Kidney tubule cell (primary cell): ENCODE measurements around the gene ODR4.
A peak's percentile ranks its signal among the peaks of the same experiment; 100 is the strongest.
"Not testable (repeated sequence)": the region's sequence is repeated elsewhere in the genome, so short reads cannot be mapped to it uniquely, and the experiment has no call there.

Experiments
- DNase-seq: peaks from one replicate; pipeline ENCODE4 v3.0.0-alpha.2; 2018; ENCODE audit warnings: low spot score

Gene ODR4

GRCh38 chr1:186421446-186421845 is 45.8 kb downstream of the ODR4 start:
- no peak for DNase-seq

GRCh38 chr1:186424539-186424938 is 48.9 kb downstream of the ODR4 start:
- DNase-seq: no peak

GRCh38 chr1:186426118-186426517 is 50.5 kb downstream of the ODR4 start:
- no peak for DNase-seq

GRCh38 chr1:186429017-186429416 is 53.4 kb downstream of the ODR4 start:
- DNase-seq: no peak

- DNase-seq: peak; percentile 9
These were observed 59.7 kb downstream of the ODR4 start for GRCh38 chr1:186435336-186435735.

GRCh38 chr1:186438567-186438966 is 62.9 kb downstream of the ODR4 start:
- no peak for DNase-seq

GRCh38 chr1:186440584-186440983 is 64.9 kb downstream of the ODR4 start:
- DNase-seq: peak; percentile 87

GRCh38 chr1:186442651-186443375 is 67.2 kb downstream of the ODR4 start:
- DNase-seq: no peak

- DNase-seq: no peak
These were observed 68.0 kb downstream of the ODR4 start for GRCh38 chr1:186443638-186444037.

GRCh38 chr1:186446152-186446551 is 70.5 kb downstream of the ODR4 start:
- DNase-seq: no peak

- no peak for DNase-seq
These were observed 79.3 kb downstream of the ODR4 start for GRCh38 chr1:186454981-186455380.

- no peak for DNase-seq
These were observed 81.2 kb downstream of the ODR4 start for GRCh38 chr1:186456729-186457255.

GRCh38 chr1:186459161-186459560 is 83.5 kb downstream of the ODR4 start:
- not testable (repeated sequence) for DNase-seq

GRCh38 chr1:186461014-186461413 is 85.4 kb downstream of the ODR4 start, which contains the start of gene PDC:
Gene PDC (minus strand): TSS chr1:186461114. CDS start chr1:186449459, 11,655 bp downstream.
- DNase-seq: no peak

- no peak for DNase-seq
These were observed 87.9 kb downstream of the ODR4 start for GRCh38 chr1:186463511-186463910.

GRCh38 chr1:186463926-186464325 is 88.3 kb downstream of the ODR4 start:
- DNase-seq: no peak

- DNase-seq: not testable (repeated sequence)
These were observed 89.9 kb downstream of the ODR4 start for GRCh38 chr1:186465491-186465890.

GRCh38 chr1:186465946-186466345 is 90.3 kb downstream of the ODR4 start:
- DNase-seq: no peak
